Activated CD4-positive, alpha-beta T cell treated with anti-CD3 and anti-CD28 coated beads for 36 hours (primary cell): Measurements from ENCODE around the gene ARL11. TPM values are rescaled to one million over a fixed set of nuclear protein-coding genes. Genes with fewer than 3 reads are reported as not detected.
"Not testable (repeated sequence)": the region's sequence is repeated elsewhere in the genome, so short reads cannot be mapped to it uniquely, and the experiment has no call there.

Experiments used
- ATAC-seq: fragments of 200-7000 bp; cut with Tn5 transposase; one replicate; pipeline ENCODE4 v1.10.0; 2021; ENCODE audit warnings: mild to moderate bottlenecking, moderate library complexity
- CTCF ChIA-PET: fragments of 350-600 bp; sonication (Branson Sonifier 250); formaldehyde crosslinking; loops from one replicate; lab custom pipeline; 2021; ENCODE audit warnings: antibody characterized with exemption; lab: Charles Lee
- POLR2A ChIA-PET: fragments of 350-600 bp; sonication (Branson Sonifier 250); formaldehyde crosslinking; loops from one replicate; lab custom pipeline; 2021; ENCODE audit warnings: antibody characterized with exemption, inconsistent platforms; lab: Charles Lee
- DNase-seq: peaks from one replicate; pipeline ENCODE4 v3.0.0-alpha.2; 2020
- H3K27ac Mint-ChIP-seq: one replicate; pipeline ENCODE4 v1.8.0; 2021; ENCODE audit warnings: mixed read lengths
- H3K27me3 Mint-ChIP-seq: one replicate; pipeline ENCODE4 v1.8.0; 2021; ENCODE audit warnings: mixed read lengths
- H3K36me3 Mint-ChIP-seq: one replicate; pipeline ENCODE4 v1.8.0; 2021; ENCODE audit warnings: low read depth, mixed read lengths
- H3K4me1 Mint-ChIP-seq: one replicate; pipeline ENCODE4 v1.8.0; 2021; ENCODE audit warnings: mixed read lengths
- H3K4me3 Mint-ChIP-seq: one replicate; pipeline ENCODE4 v1.8.0; 2021; ENCODE audit warnings: mild to moderate bottlenecking, moderate library complexity, mixed read lengths
- H3K9me3 Mint-ChIP-seq: one replicate; pipeline ENCODE4 v1.8.0; 2021; ENCODE audit warnings: low read depth, mixed read lengths
- intact Hi-C, 2 experiments: fragments of 100-400 bp; cut with DNase I in 1 of 2; cut with micrococcal nuclease in 1 of 2; formaldehyde crosslinking; loops; one replicate each; pipeline versions ENCODE4 v1.14.2 to v1.15.1; 2022 to 2024; cut with DNase I, micrococcal nuclease
- total RNA-seq, 2 experiments: library from RNA; stranded (reverse); gene quantifications; one replicate each; pipeline ENCODE4 v1.2.3, GENCODE V29; 2021

ARL11 gene
- total RNA-seq, 2 experiments from 2014 or later = 0.72 to 0.85 TPM

- Mint-ChIP-seq H3K36me3 (no peaks in the 10 kb centered on the region), H3K4me1 (no peaks in the 10 kb centered on the region), H3K9me3 (no peaks in the 10 kb centered on the region), H3K4me3 (no peak overlapping the region), H3K27ac (no peak overlapping the region), H3K27me3 (no peaks in the 10 kb centered on the region)
- intact Hi-C loops = no loop called here
- ChIA-PET POLR2A (no interaction called here), CTCF (interaction anchor here (0.9 kb wide), 1 partner anchor 8 kb away, joined by 3 read pairs; no protein-coding TSS in a partner anchor)
- ATAC-seq (no peak), DNase-seq (no peak)
Observed at GRCh38 chr13:49594576-49594975, 33.7 kb upstream of the ARL11 start.

GRCh38 chr13:49596221-49596620, 32.1 kb upstream of the ARL11 start:
- Mint-ChIP-seq H3K4me1 (no peaks in the 10 kb centered on the region), H3K9me3 (no peaks in the 10 kb centered on the region), H3K36me3 (no peaks in the 10 kb centered on the region), H3K27me3 (no peaks in the 10 kb centered on the region), H3K27ac (no peak overlapping the region), H3K4me3 (no peak overlapping the region)
- intact Hi-C loops = no loop called here
- ChIA-PET POLR2A (no interaction called here), CTCF (no interaction called here)
- DNase-seq (no peak), ATAC-seq (no peak)

DNA sequence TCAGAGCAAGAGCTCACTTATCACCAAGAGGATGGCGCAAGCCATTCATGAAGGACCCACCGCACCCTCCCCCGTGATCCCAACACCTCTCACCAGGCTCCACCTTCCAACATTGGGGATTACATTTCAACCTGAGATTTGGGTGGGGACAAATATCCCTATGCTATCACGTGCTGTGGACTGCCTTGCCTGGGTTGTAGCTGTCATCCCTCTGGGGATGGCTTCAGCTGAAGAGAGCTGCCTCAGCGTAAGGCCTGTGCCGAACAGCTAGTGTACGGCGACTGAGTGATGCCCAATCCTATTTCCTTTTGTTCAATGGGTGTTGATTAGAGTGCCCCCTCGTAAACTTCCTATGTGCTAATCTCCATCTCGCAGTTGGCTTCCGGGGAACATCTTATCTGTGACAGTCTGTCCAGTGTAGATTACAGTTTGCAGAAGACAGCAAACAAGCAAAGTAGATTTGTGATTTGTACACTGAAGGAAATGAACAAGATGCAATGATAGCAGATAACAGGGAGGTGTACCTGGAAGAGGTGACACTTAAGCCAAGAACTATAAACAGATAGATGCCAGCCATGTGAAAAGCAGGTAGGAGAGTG, 31.2 kb upstream of the ARL11 start:
- Mint-ChIP-seq H3K27ac (no peak overlapping the region), H3K4me1 (no peaks in the 10 kb centered on the region), H3K27me3 (no peaks in the 10 kb centered on the region), H3K9me3 (no peaks in the 10 kb centered on the region), H3K36me3 (no peaks in the 10 kb centered on the region), H3K4me3 (no peak overlapping the region)
- ATAC-seq (no peak), DNase-seq (no peak)
- POLR2A ChIA-PET = no interaction called here
- intact Hi-C loops = no loop called here
- CTCF ChIA-PET = no interaction called here

- Mint-ChIP-seq H3K9me3 (no peaks in the 10 kb centered on the region), H3K4me1 (peaks cover 2% of the 10 kb centered on the region)
- POLR2A ChIA-PET = no interaction called here
Observed at GRCh38 chr13:49602005-49602404, 26.3 kb upstream of the ARL11 start.

DNA sequence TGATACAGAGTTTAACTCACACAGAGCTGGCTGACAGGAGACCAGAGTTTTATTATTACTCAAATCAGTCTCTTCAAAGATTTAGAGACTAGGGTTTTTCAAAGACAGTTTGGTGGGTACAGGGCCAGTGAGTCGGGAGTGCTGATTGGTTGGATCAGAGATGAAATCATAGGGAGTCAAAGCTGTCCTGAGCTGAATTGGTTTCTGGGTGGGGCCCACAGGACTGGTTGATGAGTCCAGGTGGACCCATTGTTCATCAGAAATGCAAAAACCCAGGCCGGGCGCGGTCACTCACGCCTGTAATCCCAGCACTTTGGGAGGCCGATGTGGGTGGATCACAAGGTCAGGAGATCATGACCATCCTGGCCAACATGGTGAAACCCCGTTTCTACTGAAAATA, 25.7 kb upstream of the ARL11 start:
- H3K27ac Mint-ChIP-seq, H3K4me3 Mint-ChIP-seq, H3K4me1 Mint-ChIP-seq, intact Hi-C loops, H3K36me3 Mint-ChIP-seq, H3K27me3 Mint-ChIP-seq, H3K9me3 Mint-ChIP-seq: not testable (repeated sequence)
- DNase-seq (peak; percentile 11), ATAC-seq (peak; percentile 44)
- CTCF ChIA-PET = interaction anchor here (0.5 to 0.7 kb wide), 3 partner anchors 155 to 492 kb away, joined by 3 to 4 read pairs (median 3); no protein-coding TSS in a partner anchor
- POLR2A ChIA-PET = interaction anchor here (0.7 kb wide), 1 partner anchor 11 kb away, joined by 3 read pairs; no protein-coding TSS in a partner anchor

More at GRCh38 chr13:49602005-49602404, 26.3 kb upstream of the ARL11 start:
- CTCF ChIA-PET = interaction anchor here (0.5 to 0.7 kb wide), 3 partner anchors 14 to 492 kb away, joined by 3 read pairs; no protein-coding TSS in a partner anchor
- H3K27ac Mint-ChIP-seq = no peak overlapping the region
- H3K27me3 Mint-ChIP-seq = no peaks in the 10 kb centered on the region
- no peak for ATAC-seq
- H3K36me3 Mint-ChIP-seq = no peaks in the 10 kb centered on the region
- intact Hi-C loops = no loop called here
- DNase-seq = no peak
- no peak overlapping the region for H3K4me3 Mint-ChIP-seq

DNA sequence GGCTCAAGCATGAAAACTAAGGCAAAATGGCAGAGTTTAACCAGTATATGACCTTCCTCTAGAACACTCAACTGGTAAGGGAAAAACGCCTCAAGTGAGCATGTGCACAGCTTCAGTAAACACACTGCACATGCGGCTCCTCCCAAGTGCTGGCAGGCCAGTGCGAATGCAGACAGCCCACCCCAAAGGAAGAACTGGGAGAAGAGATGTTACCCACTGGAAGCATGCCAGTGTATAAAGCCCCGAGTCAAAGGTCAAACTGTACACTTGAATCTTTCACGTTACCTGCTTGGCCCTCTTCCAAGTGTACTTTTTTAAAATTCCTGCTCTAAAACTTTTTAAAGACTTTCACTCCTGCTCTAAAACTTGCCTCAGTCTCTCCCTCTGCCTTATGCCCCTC, 23.7 kb upstream of the ARL11 start:
- no peak for ATAC-seq
- Mint-ChIP-seq H3K27me3 (no peaks in the 10 kb centered on the region), H3K4me1 (peaks cover 2% of the 10 kb centered on the region), H3K9me3 (no peaks in the 10 kb centered on the region), H3K27ac (no peak overlapping the region), H3K4me3 (no peak overlapping the region), H3K36me3 (no peaks in the 10 kb centered on the region)
- CTCF ChIA-PET = interaction anchor here (1.2 to 1.5 kb wide), 3 partner anchors 21 to 304 kb away, joined by 3 read pairs; no protein-coding TSS in a partner anchor
- POLR2A ChIA-PET = interaction anchor here (0.5 kb wide), 1 partner anchor 52 kb away, joined by 3 read pairs; no protein-coding TSS in a partner anchor
- no peak for DNase-seq
- intact Hi-C loops = no loop called here

DNA sequence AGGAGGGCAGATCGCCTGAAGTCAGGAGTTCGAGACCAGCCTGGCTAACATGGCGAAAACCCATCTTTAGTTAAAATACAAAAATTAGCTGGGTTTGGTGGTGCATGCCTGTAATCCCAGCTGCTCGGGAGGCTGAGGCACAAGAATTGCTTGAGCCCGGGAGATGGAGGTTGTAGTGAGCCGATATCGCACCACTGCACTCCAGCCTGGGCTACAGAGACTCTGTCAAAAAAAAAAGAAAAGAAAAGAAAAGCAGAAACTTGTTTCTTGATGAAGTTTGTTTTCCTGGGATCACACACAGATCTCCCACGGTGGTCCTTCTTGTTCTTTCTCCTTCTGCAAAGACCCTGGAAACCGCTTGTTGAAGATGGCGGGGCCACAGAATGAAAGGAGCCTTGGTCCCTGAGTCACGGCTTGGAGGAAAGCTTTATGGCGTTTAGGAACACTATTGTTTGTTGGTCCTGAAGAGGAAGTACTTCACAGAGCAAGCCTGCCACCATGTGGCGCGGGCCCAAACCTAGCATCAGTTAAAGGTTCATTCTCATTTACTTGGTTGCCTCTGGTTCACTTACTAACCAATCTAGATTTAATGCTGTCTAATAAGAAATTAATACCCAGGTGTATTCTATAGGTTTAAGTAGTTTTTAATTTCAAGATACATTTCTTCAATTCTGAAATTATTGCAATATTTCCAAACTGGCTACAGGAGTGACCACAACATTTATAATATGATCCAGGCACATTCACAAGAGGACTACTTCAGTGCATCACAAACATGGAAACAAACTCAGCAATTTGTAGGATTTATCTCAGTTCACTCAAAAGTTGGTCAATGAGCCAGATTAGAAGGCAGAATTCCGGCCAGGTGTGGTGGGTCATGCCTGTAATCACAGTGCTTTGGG, 21.3 kb upstream of the ARL11 start:
- peak; percentile 90 for DNase-seq
- H3K27ac Mint-ChIP-seq = peak overlapping the region; percentile 75
- no peaks in the 10 kb centered on the region for H3K36me3 Mint-ChIP-seq
- peak overlapping the region; percentile 68 for H3K4me3 Mint-ChIP-seq
- ATAC-seq = peak; percentile 98
- intact Hi-C loops = loop anchor here (1.0 to 5.0 kb wide), 7 partner anchors 112 to 367 kb away; partner anchors contain the start of genes CDADC1 (in 1 of the 2) and PHF11 (in 1 of the 2)
- CTCF ChIA-PET = interaction anchor here (0.6 to 2.4 kb wide), 26 partner anchors 8 to 790 kb away, joined by 3 to 11 read pairs (median 4); partner anchors contain the start of gene RCBTB1
- H3K9me3 Mint-ChIP-seq = peaks cover 2% of the 10 kb centered on the region
- POLR2A ChIA-PET = no interaction called here
- H3K27me3 Mint-ChIP-seq = no peaks in the 10 kb centered on the region
- peaks cover 2% of the 10 kb centered on the region for H3K4me1 Mint-ChIP-seq

DNA sequence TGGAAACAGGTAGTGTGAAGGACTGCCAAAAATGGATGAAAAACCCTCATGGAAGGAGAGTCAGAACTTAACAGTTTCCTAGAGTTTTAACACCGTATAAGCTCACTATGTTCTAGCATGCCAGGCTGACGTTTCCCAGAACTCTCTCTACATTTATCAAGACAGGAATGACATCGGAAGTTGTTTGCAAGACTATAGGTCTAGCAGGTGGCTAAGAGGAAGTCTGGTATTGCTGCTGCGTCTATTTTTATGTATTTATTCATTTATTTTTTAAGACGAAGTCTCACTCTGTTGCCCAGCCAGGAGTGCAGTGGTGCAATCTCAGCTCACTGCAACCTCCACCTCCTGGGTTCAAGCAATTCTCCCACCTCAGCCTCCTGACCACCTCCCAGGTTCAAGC, 20.5 kb upstream of the ARL11 start:
- Mint-ChIP-seq H3K4me3 (no peak overlapping the region), H3K27me3 (no peaks in the 10 kb centered on the region), H3K4me1 (peaks cover 2% of the 10 kb centered on the region), H3K9me3 (peaks cover 2% of the 10 kb centered on the region), H3K27ac (no peak overlapping the region), H3K36me3 (no peaks in the 10 kb centered on the region)
- ChIA-PET POLR2A (no interaction called here), CTCF (interaction anchor here (0.6 to 2.4 kb wide), 13 partner anchors 8 to 347 kb away, joined by 3 to 11 read pairs (median 4); no protein-coding TSS in a partner anchor)
- intact Hi-C loops = loop anchor here (1.0 to 5.0 kb wide), 7 partner anchors 113 to 367 kb away; partner anchors contain the start of genes CDADC1 (in 1 of the 2) and PHF11 (in 1 of the 2)
- ATAC-seq (no peak), DNase-seq (no peak)

DNA sequence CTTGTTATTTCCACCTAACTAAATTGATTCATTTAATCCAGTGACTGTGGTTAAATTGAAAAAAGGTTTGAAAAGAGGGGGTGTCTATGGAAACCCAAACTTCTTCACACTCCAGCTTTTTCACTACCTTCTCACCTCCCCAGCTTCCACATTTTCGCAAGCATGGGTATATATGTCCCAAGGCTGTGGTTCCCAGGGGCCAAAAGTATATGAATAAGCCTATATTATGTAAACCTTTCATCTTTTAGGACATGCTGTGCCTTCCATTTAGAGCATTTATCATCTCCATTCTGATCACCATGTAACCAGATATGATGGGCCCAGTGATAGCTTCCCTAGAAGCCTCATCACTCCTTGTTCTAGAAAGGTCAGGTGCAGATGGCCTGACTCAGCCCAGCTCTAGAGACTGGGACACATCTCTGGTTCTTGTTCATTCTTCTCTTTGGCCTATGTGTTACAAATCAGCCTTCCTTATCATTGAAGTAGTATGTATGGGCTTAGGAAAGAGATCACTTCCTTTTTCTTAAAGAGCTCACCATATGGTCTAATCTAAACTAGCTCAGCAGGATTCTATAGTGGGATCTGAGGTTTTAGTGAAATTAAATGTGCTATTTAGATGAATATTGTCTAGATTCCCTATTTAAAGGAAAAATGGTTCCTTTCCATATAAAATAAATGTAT, 19.5 kb upstream of the ARL11 start:
- no peak overlapping the region for H3K27ac Mint-ChIP-seq
- peaks cover 2% of the 10 kb centered on the region for H3K4me1 Mint-ChIP-seq
- intact Hi-C loops = loop anchor here in 1 of 2 experiments (5.0 kb wide), 1 partner anchor 161 kb away; no protein-coding TSS in a partner anchor
- no peaks in the 10 kb centered on the region for H3K36me3 Mint-ChIP-seq
- no peak overlapping the region for H3K4me3 Mint-ChIP-seq
- DNase-seq (no peak), ATAC-seq (no peak)
- ChIA-PET CTCF (interaction anchor here (0.6 to 2.2 kb wide), 7 partner anchors 23 to 308 kb away, joined by 3 to 7 read pairs (median 3); no protein-coding TSS in a partner anchor), POLR2A (interaction anchor here (0.6 kb wide), 1 partner anchor 242 kb away, joined by 4 read pairs; no protein-coding TSS in a partner anchor)
- peaks cover 2% of the 10 kb centered on the region for H3K9me3 Mint-ChIP-seq
- H3K27me3 Mint-ChIP-seq = peaks cover 2% of the 10 kb centered on the region

- Mint-ChIP-seq H3K4me1 (peaks cover 2% of the 10 kb centered on the region), H3K36me3 (no peaks in the 10 kb centered on the region), H3K27ac (no peak overlapping the region), H3K9me3 (peaks cover 2% of the 10 kb centered on the region), H3K4me3 (no peak overlapping the region), H3K27me3 (peaks cover 2% of the 10 kb centered on the region)
- POLR2A ChIA-PET = no interaction called here
- no peak for DNase-seq
- CTCF ChIA-PET = no interaction called here
- no peak for ATAC-seq
- intact Hi-C loops = no loop called here
Observed at GRCh38 chr13:49610176-49610575, 18.1 kb upstream of the ARL11 start.
